Activated CD8-positive, alpha-beta T cell treated with anti-CD3 and anti-CD28 coated beads, Interleukin-2, amount 10 ng/mL, durations not matched to agents 7 days and 5 days (primary cell): Measurements from ENCODE around the gene NEB. TPM values are rescaled to one million over a fixed set of nuclear protein-coding genes. Genes with fewer than 3 reads are reported as not detected.

Experiments used
- ATAC-seq: fragments of 150-1000 bp; cut with Tn5 transposase; one replicate; pipeline ENCODE4 v1.10.0; 2021; ENCODE audit warnings: moderate library complexity
- CTCF ChIA-PET: fragments of 350-600 bp; sonication (Branson Sonifier 250); formaldehyde crosslinking; loops from one replicate; lab custom pipeline; 2021; ENCODE audit warnings: antibody characterized with exemption; lab: Charles Lee
- POLR2A ChIA-PET: fragments of 350-600 bp; sonication (Branson Sonifier 250); formaldehyde crosslinking; loops from one replicate; lab custom pipeline; 2021; ENCODE audit warnings: antibody characterized with exemption; lab: Charles Lee
- DNase-seq: peaks from one replicate; pipeline ENCODE4 v3.0.0-alpha.2; 2020
- H3K27ac Mint-ChIP-seq: one replicate; pipeline ENCODE4 v1.8.0; 2021; ENCODE audit warnings: mild to moderate bottlenecking, mixed read lengths
- H3K27me3 Mint-ChIP-seq: one replicate; pipeline ENCODE4 v1.8.0; 2021; ENCODE audit warnings: low read depth, mixed read lengths
- H3K36me3 Mint-ChIP-seq: one replicate; pipeline ENCODE4 v1.8.0; 2021; ENCODE audit warnings: low read depth, mixed read lengths
- H3K4me1 Mint-ChIP-seq: one replicate; pipeline ENCODE4 v1.8.0; 2021; ENCODE audit warnings: low read depth, mixed read lengths
- H3K4me3 Mint-ChIP-seq: one replicate; pipeline ENCODE4 v1.8.0; 2021; ENCODE audit warnings: mild to moderate bottlenecking, mixed read lengths
- H3K9me3 Mint-ChIP-seq: one replicate; pipeline ENCODE4 v1.8.0; 2022; ENCODE audit warnings: mixed read lengths; ENCODE audit not compliant: insufficient read depth
- total RNA-seq, 2 experiments: library from RNA; stranded (reverse); gene quantifications; one replicate each; pipeline ENCODE4 v1.2.3, GENCODE V29; 2021

Gene NEB
- total RNA-seq, 2 experiments from 2014 or later = 0.31 to 0.40 TPM

DNA sequence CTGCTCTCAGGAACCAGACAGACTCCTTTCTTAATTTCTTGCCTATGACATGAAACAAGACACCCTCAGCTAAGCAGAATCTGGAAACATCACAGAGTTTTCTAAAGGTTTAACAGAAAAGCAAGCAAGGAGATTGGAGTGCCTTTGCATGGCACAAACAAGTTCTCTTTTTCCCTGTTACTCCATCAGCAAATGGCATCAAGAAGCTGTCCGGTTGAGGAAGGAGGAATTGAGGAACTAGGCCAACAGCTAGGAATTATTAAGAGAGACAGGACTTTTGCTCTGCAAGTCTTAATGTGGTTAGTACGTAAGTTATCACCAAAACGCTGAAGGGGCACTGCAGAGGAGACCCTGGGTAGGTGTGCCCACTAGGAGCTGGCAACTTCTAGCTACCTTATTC is 53.2 kb downstream of the NEB start:
- ChIA-PET CTCF (no interaction called here), POLR2A (no interaction called here)
- ATAC-seq (no peak), DNase-seq (no peak)
- H3K36me3 Mint-ChIP-seq = no peaks in the 10 kb centered on the region
- H3K27me3 Mint-ChIP-seq = peaks cover 3% of the 10 kb centered on the region
- H3K4me3 Mint-ChIP-seq = no peak overlapping the region
- no peaks in the 10 kb centered on the region for H3K9me3 Mint-ChIP-seq
- no peak overlapping the region for H3K27ac Mint-ChIP-seq
- no peaks in the 10 kb centered on the region for H3K4me1 Mint-ChIP-seq

DNA sequence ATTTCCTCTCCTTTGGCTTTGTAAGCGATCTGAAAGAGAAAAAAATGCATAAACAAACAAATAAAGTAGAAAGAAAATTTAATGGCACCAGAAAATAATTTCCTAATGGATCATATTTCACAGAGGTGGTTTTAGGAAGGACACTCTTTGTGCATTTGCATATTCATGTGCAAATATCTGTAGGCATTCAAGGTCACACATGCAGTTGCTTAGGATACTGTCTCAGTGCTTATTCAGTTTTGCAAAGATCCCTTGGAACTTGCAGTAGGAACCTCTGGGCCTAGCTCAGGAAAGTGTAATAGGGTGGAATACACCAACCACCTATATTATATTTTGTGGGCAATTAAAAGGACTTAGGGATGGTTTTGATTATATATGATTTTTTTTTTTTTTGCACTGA is 54.3 kb downstream of the NEB start:
- Mint-ChIP-seq H3K27me3 (peaks cover 3% of the 10 kb centered on the region), H3K4me1 (no peaks in the 10 kb centered on the region), H3K4me3 (no peak overlapping the region), H3K36me3 (no peaks in the 10 kb centered on the region), H3K27ac (no peak overlapping the region), H3K9me3 (no peaks in the 10 kb centered on the region)
- CTCF ChIA-PET = no interaction called here
- DNase-seq (no peak), ATAC-seq (no peak)
- POLR2A ChIA-PET = no interaction called here

GRCh38 chr2:151678849-151679248 is 55.4 kb downstream of the NEB start:
- Mint-ChIP-seq H3K4me3 (no peak overlapping the region), H3K27ac (no peak overlapping the region), H3K4me1 (no peaks in the 10 kb centered on the region), H3K36me3 (no peaks in the 10 kb centered on the region), H3K9me3 (no peaks in the 10 kb centered on the region), H3K27me3 (peaks cover 6% of the 10 kb centered on the region)
- no peak for DNase-seq
- ATAC-seq = no peak
- ChIA-PET CTCF (no interaction called here), POLR2A (no interaction called here)

- CTCF ChIA-PET = no interaction called here
- DNase-seq = no peak
- no peak for ATAC-seq
- H3K36me3 Mint-ChIP-seq = no peaks in the 10 kb centered on the region
- no peak overlapping the region for H3K4me3 Mint-ChIP-seq
- no peak overlapping the region for H3K27ac Mint-ChIP-seq
- H3K27me3 Mint-ChIP-seq = peaks cover 4% of the 10 kb centered on the region
- no peaks in the 10 kb centered on the region for H3K9me3 Mint-ChIP-seq
- H3K4me1 Mint-ChIP-seq = peaks cover 3% of the 10 kb centered on the region
- POLR2A ChIA-PET = no interaction called here
Observed at GRCh38 chr2:151673016-151673415, 61.3 kb downstream of the NEB start.

GRCh38 chr2:151672277-151672676 is 62.0 kb downstream of the NEB start:
- peaks cover 3% of the 10 kb centered on the region for H3K4me1 Mint-ChIP-seq
- H3K27ac Mint-ChIP-seq = no peak overlapping the region
- no peaks in the 10 kb centered on the region for H3K9me3 Mint-ChIP-seq
- CTCF ChIA-PET = no interaction called here
- POLR2A ChIA-PET = no interaction called here
- peaks cover 4% of the 10 kb centered on the region for H3K27me3 Mint-ChIP-seq
- H3K36me3 Mint-ChIP-seq = no peaks in the 10 kb centered on the region
- ATAC-seq (no peak), DNase-seq (no peak)
- no peak overlapping the region for H3K4me3 Mint-ChIP-seq

DNA sequence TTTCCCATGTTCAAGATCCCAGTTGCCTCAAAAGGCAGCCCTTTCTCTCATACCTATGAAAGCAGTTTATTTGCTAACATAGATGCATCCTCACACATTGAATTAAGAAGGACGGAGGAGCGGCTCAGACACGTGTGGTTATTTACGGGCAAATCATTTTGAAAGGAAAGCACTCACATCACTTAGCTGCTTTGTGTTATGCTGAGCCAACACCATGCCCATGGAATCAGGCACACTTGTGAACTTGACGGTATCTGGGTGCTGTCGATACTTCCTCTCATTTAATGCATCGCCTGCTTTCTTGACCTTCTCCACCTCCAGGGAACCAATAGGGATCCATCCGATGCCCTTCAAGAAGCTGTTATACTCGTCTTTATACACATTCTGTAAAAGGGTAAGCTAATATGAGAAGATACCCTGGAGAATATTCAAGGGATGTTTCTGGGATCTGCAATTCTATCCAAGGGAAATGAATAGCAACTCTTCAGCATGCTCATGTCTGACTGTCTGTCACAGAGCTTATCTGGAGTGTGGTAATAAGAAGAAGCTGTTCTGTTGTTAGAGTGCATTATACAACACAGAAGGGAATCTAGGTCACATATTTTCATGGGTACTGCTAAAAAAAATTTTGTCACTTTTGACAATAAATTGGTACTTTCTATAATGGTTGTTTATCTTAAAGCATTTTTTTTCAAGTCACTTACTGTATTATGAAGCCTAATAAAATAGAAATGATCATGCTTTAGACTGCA is 63.3 kb downstream of the NEB start:
- POLR2A ChIA-PET = no interaction called here
- H3K36me3 Mint-ChIP-seq = no peaks in the 10 kb centered on the region
- no peak overlapping the region for H3K27ac Mint-ChIP-seq
- H3K4me1 Mint-ChIP-seq = peaks cover 3% of the 10 kb centered on the region
- H3K27me3 Mint-ChIP-seq = peaks cover 4% of the 10 kb centered on the region
- DNase-seq (no peak), ATAC-seq (no peak)
- CTCF ChIA-PET = interaction anchor here (1.3 kb wide), 1 partner anchor 328 kb away, joined by 3 read pairs; no protein-coding TSS in a partner anchor
- H3K4me3 Mint-ChIP-seq = no peak overlapping the region
- H3K9me3 Mint-ChIP-seq = no peaks in the 10 kb centered on the region

DNA sequence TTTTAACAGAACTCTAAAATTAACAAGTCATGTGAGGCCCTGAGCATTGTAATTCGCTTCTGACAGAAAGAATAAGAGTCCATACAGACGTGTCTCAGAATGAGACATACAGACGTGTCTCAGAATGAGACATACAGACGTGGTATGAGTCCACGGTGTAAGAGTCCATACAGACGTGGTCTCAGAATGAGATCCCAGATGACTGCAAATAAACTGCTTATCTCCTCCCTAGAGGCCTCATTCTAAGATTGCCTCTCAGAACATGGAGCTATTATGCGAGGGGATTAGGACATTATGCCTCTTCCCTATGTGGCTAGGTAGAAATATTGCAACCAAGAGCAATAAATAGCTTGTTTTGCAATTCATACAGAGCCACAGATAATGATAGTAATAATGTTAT is 63.9 kb downstream of the NEB start:
- Mint-ChIP-seq H3K9me3 (no peaks in the 10 kb centered on the region), H3K36me3 (no peaks in the 10 kb centered on the region), H3K4me3 (no peak overlapping the region), H3K27me3 (peaks cover 4% of the 10 kb centered on the region), H3K27ac (no peak overlapping the region), H3K4me1 (peaks cover 3% of the 10 kb centered on the region)
- DNase-seq (no peak), ATAC-seq (no peak)
- POLR2A ChIA-PET = no interaction called here
- CTCF ChIA-PET = interaction anchor here (1.3 kb wide), 1 partner anchor 328 kb away, joined by 3 read pairs; no protein-coding TSS in a partner anchor

GRCh38 chr2:151669585-151670081 is 64.6 kb downstream of the NEB start:
- ChIA-PET CTCF (no interaction called here), POLR2A (no interaction called here)
- H3K4me3 Mint-ChIP-seq = no peak overlapping the region
- H3K27me3 Mint-ChIP-seq = peaks cover 4% of the 10 kb centered on the region
- H3K9me3 Mint-ChIP-seq = no peaks in the 10 kb centered on the region
- H3K4me1 Mint-ChIP-seq = peaks cover 3% of the 10 kb centered on the region
- H3K36me3 Mint-ChIP-seq = no peaks in the 10 kb centered on the region
- no peak for ATAC-seq
- no peak overlapping the region for H3K27ac Mint-ChIP-seq
- DNase-seq = no peak

DNA sequence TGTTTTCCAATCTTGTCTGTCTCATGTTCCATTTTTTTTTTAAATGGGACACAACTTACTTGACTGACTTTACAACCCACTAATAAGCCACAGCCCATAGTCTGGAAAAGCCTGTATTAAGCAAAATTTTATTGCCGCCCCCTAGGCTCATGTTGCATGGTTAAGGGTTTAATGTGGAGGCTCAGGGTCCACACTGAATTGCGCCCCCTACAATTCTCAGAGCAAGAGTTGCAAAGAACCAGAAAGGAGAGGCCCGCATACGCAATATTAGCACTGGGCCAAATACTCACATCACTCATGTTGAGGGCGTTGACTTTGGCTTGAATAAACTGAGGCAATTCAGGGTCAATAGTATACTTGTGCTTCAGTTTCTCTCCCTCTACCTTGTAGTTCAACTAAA is 65.5 kb downstream of the NEB start:
- DNase-seq (no peak), ATAC-seq (no peak)
- Mint-ChIP-seq H3K9me3 (no peaks in the 10 kb centered on the region), H3K36me3 (no peaks in the 10 kb centered on the region), H3K27me3 (no peaks in the 10 kb centered on the region), H3K27ac (no peak overlapping the region), H3K4me3 (no peak overlapping the region), H3K4me1 (peaks cover 3% of the 10 kb centered on the region)
- POLR2A ChIA-PET = no interaction called here
- CTCF ChIA-PET = no interaction called here

DNA sequence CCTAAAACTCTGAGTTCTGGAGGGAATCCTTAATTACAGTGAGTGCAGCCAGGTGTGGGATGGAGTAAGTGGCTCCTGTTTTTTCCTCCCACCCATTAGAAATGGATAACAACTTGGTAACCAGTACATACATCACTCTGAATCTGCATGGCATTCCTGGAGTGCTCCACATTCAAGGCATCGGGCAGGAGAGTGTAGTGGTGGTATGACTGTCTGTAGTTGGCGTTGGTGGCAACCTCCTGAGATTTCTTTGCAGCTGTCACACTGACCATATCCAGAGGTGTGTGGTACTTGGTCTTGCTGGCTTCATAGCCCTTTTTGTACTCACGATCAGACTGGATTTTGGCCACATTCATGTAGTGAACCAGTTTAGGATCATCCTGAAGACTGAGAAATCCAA is 68.3 kb downstream of the NEB start:
- CTCF ChIA-PET = no interaction called here
- H3K36me3 Mint-ChIP-seq = no peaks in the 10 kb centered on the region
- H3K27me3 Mint-ChIP-seq = peaks cover 5% of the 10 kb centered on the region
- ATAC-seq (no peak), DNase-seq (no peak)
- H3K4me3 Mint-ChIP-seq = no peak overlapping the region
- POLR2A ChIA-PET = no interaction called here
- H3K27ac Mint-ChIP-seq = no peak overlapping the region
- H3K9me3 Mint-ChIP-seq = no peaks in the 10 kb centered on the region
- H3K4me1 Mint-ChIP-seq = peaks cover 3% of the 10 kb centered on the region

DNA sequence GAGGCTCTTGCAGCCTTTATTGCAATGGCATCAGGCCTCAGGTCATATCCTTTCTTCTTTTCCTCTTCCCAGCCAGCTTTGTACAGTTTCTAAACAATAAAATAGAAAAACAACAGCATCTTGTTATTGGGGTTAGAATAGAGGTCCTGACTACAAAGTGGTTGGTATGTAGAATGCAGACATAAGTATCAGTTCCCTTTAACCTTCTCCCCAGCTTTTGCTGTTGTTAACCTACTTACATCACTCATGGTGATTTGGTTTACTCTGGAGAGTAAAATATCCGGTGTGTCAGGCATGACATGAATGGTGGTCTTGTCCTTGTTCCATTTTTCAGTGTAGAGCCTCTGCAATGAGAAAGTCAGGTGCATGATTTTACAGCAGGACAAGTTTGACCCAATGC is 69.8 kb downstream of the NEB start:
- ChIA-PET POLR2A (no interaction called here), CTCF (no interaction called here)
- no peak for ATAC-seq
- H3K27ac Mint-ChIP-seq = no peak overlapping the region
- DNase-seq = no peak
- H3K4me1 Mint-ChIP-seq = no peaks in the 10 kb centered on the region
- H3K4me3 Mint-ChIP-seq = no peak overlapping the region
- H3K27me3 Mint-ChIP-seq = peaks cover 6% of the 10 kb centered on the region
- no peaks in the 10 kb centered on the region for H3K9me3 Mint-ChIP-seq
- H3K36me3 Mint-ChIP-seq = no peaks in the 10 kb centered on the region

DNA sequence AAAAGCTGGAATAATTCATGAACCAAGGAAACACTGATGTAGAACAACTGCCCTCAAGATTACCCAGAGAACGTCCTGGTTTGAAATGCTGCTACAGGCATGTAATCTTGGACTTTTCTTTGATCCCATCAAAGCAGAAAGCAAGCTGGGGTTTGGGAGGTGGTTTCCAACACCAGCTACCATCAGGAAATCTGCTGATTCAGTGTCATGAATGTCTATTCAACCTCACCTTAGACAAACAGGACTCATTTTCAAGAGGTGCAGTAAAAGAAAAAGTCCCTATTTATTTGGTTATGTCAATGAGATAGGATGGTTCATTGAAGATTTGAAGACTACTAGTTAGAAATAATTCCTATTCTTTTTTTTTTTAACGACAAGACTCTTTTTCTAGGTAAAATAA is 72.7 kb downstream of the NEB start:
- DNase-seq = no peak
- H3K4me1 Mint-ChIP-seq = no peaks in the 10 kb centered on the region
- ChIA-PET POLR2A (no interaction called here), CTCF (no interaction called here)
- H3K4me3 Mint-ChIP-seq = no peak overlapping the region
- H3K36me3 Mint-ChIP-seq = no peaks in the 10 kb centered on the region
- H3K27me3 Mint-ChIP-seq = peaks cover 11% of the 10 kb centered on the region
- ATAC-seq = no peak
- no peak overlapping the region for H3K27ac Mint-ChIP-seq
- no peaks in the 10 kb centered on the region for H3K9me3 Mint-ChIP-seq

DNA sequence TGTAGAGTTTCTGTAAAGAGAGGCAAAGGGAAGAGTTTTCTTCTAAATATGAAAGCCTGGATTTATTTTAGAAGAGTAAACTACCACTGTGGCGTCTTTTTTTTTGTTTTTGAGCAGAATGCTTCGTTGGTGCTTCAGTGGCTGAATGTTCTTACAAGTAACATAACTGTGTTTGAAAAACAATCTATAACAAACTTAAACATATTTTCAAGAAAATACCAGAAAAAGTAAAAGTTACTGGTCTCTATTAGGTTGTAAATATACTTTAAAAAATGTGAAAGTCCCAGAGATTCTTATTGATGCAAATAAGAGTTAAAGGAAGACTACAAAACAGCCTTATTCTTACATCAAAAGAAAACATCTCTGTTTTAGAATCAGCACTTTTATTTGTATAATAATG is 76.2 kb downstream of the NEB start:
- H3K4me1 Mint-ChIP-seq = no peaks in the 10 kb centered on the region
- no peaks in the 10 kb centered on the region for H3K36me3 Mint-ChIP-seq
- POLR2A ChIA-PET = no interaction called here
- ATAC-seq = no peak
- H3K9me3 Mint-ChIP-seq = no peaks in the 10 kb centered on the region
- CTCF ChIA-PET = no interaction called here
- peaks cover 15% of the 10 kb centered on the region for H3K27me3 Mint-ChIP-seq
- DNase-seq = no peak
- H3K27ac Mint-ChIP-seq = no peak overlapping the region
- no peak overlapping the region for H3K4me3 Mint-ChIP-seq
